Activated T-helper 2 cell treated with anti-CD3 and anti-CD28 coated beads, Interferon-gamma antibody, Interleukin-2, Interleukin-4, amounts not matched to agents 10 μg/mL and 5 μg/mL and 100 μg/mL, durations not matched to agents 14 hours and 24 hours and 36 hours (primary cell): ENCODE data around the gene HTT. TPM values are rescaled to one million over a fixed set of nuclear protein-coding genes. Genes with fewer than 3 reads are reported as not detected.
A peak's percentile ranks its signal among the peaks of the same experiment; 100 is the strongest.

ENCODE experiments used
- DNase-seq: peaks from one replicate; pipeline ENCODE4 v3.0.0; 2021; ENCODE audit warnings: low spot score
- H3K27ac Mint-ChIP-seq: one replicate; pipeline ENCODE4 v1.8.0; 2021; ENCODE audit warnings: mixed read lengths
- H3K27me3 Mint-ChIP-seq: one replicate; pipeline ENCODE4 v1.8.0; 2021; ENCODE audit warnings: low read depth, mixed read lengths
- H3K36me3 Mint-ChIP-seq: one replicate; pipeline ENCODE4 v1.8.0; 2021; ENCODE audit warnings: low read depth, mixed read lengths
- H3K4me1 Mint-ChIP-seq: one replicate; pipeline ENCODE4 v1.8.0; 2021; ENCODE audit warnings: low read depth, mixed read lengths
- H3K4me3 Mint-ChIP-seq: one replicate; pipeline ENCODE4 v1.8.0; 2021; ENCODE audit warnings: low read depth, mild to moderate bottlenecking, moderate library complexity, mixed read lengths
- H3K9me3 Mint-ChIP-seq: one replicate; pipeline ENCODE4 v1.8.0; 2021; ENCODE audit warnings: mixed read lengths
- intact Hi-C: fragments of 100-400 bp; cut with micrococcal nuclease; formaldehyde crosslinking; loops from one replicate; pipeline ENCODE4 v1.15.1; 2023
- total RNA-seq: library from RNA; stranded (reverse); gene quantifications from 2 replicates; pipeline ENCODE4 v1.2.3, GENCODE V29; 2022

The HTT gene
- total RNA-seq, 1 donor from 2014 or later, result 65.3 TPM

DNA sequence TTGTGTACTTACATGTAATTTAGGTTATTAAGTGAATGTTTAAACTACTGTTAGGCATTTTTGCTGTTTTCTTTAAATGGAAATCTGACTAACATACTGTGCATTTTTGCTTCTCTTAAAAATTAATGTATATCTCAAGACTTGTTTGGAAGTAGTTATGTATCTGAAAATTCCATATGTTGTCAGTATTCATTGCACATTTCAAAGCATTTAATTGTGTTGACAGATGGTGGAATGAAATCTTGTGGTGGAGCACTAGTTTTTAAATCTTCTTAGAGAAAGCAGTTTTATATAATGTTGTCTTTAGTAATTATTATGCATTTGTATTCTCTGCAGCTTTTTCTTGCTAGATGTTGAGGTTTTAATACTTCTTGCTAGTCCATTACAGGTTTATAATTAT is 102.9 kb downstream of the HTT start:
- no peak overlapping the region for H3K27ac Mint-ChIP-seq
- intact Hi-C loops, result no loop called here
- DNase-seq, result no peak
- no peaks in the 10 kb centered on the region for H3K27me3 Mint-ChIP-seq
- H3K4me3 Mint-ChIP-seq, result no peak overlapping the region
- H3K9me3 Mint-ChIP-seq, result no peaks in the 10 kb centered on the region
- peaks cover 47% of the 10 kb centered on the region for H3K36me3 Mint-ChIP-seq
- H3K4me1 Mint-ChIP-seq, result peaks cover 4% of the 10 kb centered on the region

DNA sequence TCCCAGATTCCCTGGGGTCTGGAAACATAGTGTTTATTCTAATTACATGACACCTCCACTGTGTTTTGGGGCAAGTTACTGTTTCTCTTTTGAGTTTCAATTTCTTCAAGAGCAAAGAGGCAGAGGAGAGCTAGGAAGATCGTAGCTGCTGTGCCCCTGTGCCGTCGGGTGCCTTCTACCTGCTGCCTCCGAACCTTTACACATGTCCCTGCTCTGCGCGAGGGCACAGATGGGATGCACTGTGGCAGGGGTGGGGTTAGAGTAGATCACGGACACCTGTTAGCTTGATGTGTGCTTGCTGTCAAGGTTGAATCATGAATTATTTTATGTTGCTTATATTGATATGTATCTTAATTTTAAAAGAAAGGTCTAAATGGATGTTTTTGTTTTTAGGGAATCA is 103.4 kb downstream of the HTT start:
- intact Hi-C loops, result no loop called here
- no peak overlapping the region for H3K27ac Mint-ChIP-seq
- H3K9me3 Mint-ChIP-seq, result no peaks in the 10 kb centered on the region
- DNase-seq, result no peak
- H3K27me3 Mint-ChIP-seq, result no peaks in the 10 kb centered on the region
- H3K4me1 Mint-ChIP-seq, result peaks cover 4% of the 10 kb centered on the region
- peaks cover 47% of the 10 kb centered on the region for H3K36me3 Mint-ChIP-seq
- H3K4me3 Mint-ChIP-seq, result no peak overlapping the region

DNA sequence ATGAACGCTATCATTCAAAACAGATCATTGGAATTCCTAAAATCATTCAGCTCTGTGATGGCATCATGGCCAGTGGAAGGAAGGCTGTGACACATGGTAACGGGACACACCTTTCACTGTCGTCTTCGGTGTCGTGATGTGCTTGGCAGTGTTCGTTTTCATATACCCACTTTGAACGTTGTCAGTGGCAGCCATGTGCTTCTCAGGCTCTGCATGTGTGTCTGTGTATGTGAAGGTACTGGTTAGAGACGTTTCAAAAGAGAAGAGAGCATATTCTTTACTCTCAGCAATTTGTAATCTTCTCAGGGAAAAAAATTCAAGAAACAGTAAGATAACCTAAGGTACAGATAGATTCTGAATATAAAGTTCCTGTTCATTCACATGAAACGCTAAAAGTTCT is 103.9 kb downstream of the HTT start:
- intact Hi-C loops, result no loop called here
- no peak overlapping the region for H3K27ac Mint-ChIP-seq
- H3K4me1 Mint-ChIP-seq, result peaks cover 4% of the 10 kb centered on the region
- H3K4me3 Mint-ChIP-seq, result no peak overlapping the region
- no peaks in the 10 kb centered on the region for H3K9me3 Mint-ChIP-seq
- no peak for DNase-seq
- no peaks in the 10 kb centered on the region for H3K27me3 Mint-ChIP-seq
- peaks cover 44% of the 10 kb centered on the region for H3K36me3 Mint-ChIP-seq

DNA sequence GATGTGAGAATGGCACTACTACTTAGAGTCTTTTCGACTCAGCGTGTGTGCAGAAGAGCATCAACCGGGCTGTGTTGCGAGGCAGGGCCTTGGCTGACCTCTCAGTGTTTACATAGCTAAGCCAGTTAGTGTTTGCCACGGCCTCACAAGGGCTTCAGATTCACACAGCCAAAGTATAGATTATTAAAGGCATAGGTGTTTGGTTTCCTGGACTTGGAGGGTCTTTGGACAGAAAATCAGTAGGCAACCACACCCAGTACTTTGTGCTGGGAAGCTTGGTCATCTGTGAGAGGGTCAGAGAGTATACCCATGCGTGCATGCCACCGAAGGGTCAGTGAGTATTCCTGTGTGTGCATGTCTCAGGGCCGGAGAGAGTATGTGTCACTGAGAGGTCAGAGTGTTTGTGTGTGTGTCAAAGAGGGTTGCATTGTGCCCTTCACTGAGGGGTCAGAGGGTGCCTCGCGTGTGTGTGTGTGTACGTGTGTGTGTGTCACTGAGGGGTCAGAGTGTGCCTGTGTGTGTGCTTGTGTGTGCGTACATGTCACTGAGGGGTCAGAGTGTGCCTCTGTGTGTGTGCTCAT is 104.7 kb downstream of the HTT start:
- Mint-ChIP-seq H3K4me3 (no peak overlapping the region), H3K4me1 (peaks cover 4% of the 10 kb centered on the region), H3K36me3 (peaks cover 52% of the 10 kb centered on the region), H3K27ac (peak overlapping the region; percentile 15), H3K27me3 (no peaks in the 10 kb centered on the region), H3K9me3 (no peaks in the 10 kb centered on the region)
- no peak for DNase-seq
- intact Hi-C loops, result no loop called here

DNA sequence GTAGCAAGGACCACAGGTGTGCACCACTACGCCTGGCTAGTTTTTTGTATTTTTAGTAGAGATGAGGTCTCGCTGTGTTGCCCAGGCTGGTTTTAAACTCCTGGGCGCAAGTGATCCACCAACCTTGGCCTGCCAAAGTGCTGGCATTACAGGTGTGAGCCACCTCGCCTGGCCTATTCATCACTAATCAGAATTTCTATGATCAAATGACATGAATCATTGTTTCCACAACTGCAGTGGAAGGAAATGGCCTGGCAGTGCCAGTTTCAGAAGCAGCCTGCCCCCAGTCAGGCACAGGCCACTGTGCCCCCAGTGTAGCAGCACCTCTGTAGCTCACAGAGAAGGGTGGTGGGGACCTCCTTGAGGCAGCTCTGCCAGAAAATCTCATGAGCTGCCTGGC is 108.5 kb downstream of the HTT start:
- Mint-ChIP-seq H3K4me1 (peaks cover 4% of the 10 kb centered on the region), H3K27me3 (no peaks in the 10 kb centered on the region), H3K9me3 (no peaks in the 10 kb centered on the region), H3K36me3 (peaks cover 63% of the 10 kb centered on the region), H3K27ac (no peak overlapping the region), H3K4me3 (no peak overlapping the region)
- DNase-seq, result no peak
- intact Hi-C loops, result no loop called here

DNA sequence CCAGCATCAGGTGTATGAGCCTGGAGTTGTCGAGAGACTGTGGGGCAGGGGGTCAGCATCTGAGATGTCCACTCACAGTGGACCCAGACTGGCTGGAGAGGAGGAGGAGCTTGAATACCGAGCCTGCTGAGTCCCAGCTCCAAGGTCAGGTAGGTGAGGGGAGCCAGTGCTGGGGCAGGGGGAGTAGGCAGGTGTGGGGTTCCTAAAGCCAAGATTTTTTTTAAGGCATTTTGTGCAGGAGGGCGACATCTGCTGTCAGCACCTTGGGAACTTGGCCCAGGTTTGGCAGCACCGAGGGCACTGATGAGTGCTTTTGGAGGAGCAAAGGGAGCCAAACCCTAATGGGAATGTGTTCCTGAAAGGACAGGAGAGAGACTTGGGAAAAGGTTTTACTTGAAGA is 110.2 kb downstream of the HTT start:
- H3K36me3 Mint-ChIP-seq, result peaks cover 60% of the 10 kb centered on the region
- H3K4me3 Mint-ChIP-seq, result no peak overlapping the region
- peaks cover 6% of the 10 kb centered on the region for H3K4me1 Mint-ChIP-seq

DNA sequence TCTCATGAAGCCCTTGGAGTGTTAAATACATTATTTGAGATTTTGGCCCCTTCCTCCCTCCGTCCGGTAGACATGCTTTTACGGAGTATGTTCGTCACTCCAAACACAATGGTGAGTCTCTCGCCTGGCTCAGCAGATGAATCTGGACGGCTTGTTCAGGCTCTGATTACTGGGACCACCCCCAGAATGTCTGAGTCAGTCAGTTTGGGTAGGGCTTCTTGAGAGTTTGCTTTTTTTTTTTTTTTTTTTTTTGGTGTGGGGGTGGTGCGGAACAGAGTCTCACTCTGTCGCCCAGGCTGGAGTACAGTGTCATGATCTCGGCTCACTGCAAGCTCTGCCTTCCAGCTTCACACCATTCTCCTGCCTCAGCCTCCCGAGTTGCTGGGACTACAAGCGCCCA is 112.1 kb downstream of the HTT start:
- peaks cover 6% of the 10 kb centered on the region for H3K4me1 Mint-ChIP-seq
- H3K27me3 Mint-ChIP-seq, result no peaks in the 10 kb centered on the region
- H3K36me3 Mint-ChIP-seq, result peaks cover 59% of the 10 kb centered on the region
- DNase-seq, result no peak
- no peaks in the 10 kb centered on the region for H3K9me3 Mint-ChIP-seq
- H3K4me3 Mint-ChIP-seq, result no peak overlapping the region
- no peak overlapping the region for H3K27ac Mint-ChIP-seq
- intact Hi-C loops, result no loop called here

More for the DNA sequence above, 110.2 kb downstream of the HTT start:
- DNase-seq, result no peak
- no peaks in the 10 kb centered on the region for H3K9me3 Mint-ChIP-seq
- no peak overlapping the region for H3K27ac Mint-ChIP-seq
- H3K27me3 Mint-ChIP-seq, result no peaks in the 10 kb centered on the region
- intact Hi-C loops, result no loop called here

DNA sequence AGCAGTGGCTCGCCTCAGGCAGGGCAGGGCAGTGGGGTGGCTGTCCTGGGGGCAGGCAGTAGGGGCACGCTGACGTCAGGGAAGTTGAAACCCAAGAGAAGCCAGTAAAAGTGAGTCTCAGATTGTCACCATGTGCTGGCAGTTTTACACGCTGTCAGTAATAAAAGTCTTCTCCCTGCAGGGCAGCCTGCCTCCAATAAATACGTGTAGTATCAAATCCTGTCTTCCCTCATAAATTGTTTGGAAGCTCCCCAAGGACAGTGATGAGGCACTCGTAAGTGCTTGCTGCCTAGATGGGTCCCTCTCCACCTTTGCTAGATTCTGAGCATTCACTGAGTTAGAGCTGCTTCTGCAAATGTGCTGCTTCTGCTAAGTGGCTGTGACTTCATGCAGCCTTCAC is 113.6 kb downstream of the HTT start:
- intact Hi-C loops, result no loop called here
- Mint-ChIP-seq H3K27ac (peak overlapping the region; percentile 22), H3K27me3 (no peaks in the 10 kb centered on the region), H3K4me1 (peaks cover 15% of the 10 kb centered on the region), H3K4me3 (no peak overlapping the region), H3K36me3 (peaks cover 51% of the 10 kb centered on the region), H3K9me3 (no peaks in the 10 kb centered on the region)
- no peak for DNase-seq

DNA sequence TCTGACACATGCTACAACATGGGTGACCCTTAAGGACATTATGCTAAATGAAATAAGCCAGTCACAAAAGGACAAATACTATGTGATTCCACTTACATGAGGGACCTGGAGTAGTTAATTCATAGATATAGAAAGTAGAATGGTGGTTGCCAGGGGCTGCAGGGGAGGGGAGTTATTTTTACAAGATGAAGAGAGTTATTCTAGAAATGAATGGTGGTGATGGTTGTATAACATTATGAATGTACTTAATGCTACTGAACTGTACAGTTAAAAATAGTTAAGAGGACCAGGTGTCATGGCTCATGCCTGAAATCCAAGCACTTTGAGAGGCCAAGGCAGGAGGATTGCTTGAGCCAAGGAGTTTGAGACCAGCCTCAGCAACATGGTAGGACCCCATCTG is 115.0 kb downstream of the HTT start:
- intact Hi-C loops, result no loop called here
- Mint-ChIP-seq H3K36me3 (peaks cover 43% of the 10 kb centered on the region), H3K27ac (no peak overlapping the region)

DNA sequence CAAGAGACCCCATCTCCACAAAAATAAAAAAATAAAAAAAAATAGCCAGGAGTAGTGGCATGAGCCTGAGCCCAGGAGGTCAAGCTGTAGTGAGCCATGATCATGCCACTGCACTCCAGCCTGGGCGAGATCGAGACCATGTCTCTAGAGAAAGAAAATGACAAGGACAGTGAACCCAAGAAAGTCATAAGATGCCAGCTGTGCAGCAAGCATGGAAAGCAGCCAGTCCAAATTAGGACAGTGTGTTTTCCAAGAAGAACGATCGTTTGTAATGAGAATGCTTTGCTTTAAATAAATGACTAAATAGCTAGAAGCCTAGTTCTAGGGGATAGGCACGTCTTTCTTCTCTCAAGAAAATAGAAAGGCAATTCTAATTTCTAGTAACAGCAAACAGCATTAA is 116.1 kb downstream of the HTT start:
- intact Hi-C loops, result no loop called here
- peaks cover 24% of the 10 kb centered on the region for H3K4me1 Mint-ChIP-seq
- no peaks in the 10 kb centered on the region for H3K9me3 Mint-ChIP-seq
- no peak for DNase-seq
- no peak overlapping the region for H3K27ac Mint-ChIP-seq
- no peak overlapping the region for H3K4me3 Mint-ChIP-seq
- peaks cover 39% of the 10 kb centered on the region for H3K36me3 Mint-ChIP-seq
- no peaks in the 10 kb centered on the region for H3K27me3 Mint-ChIP-seq

More for the DNA sequence above, 115.0 kb downstream of the HTT start:
- no peak for DNase-seq
- Mint-ChIP-seq H3K9me3 (no peaks in the 10 kb centered on the region), H3K4me1 (peaks cover 21% of the 10 kb centered on the region), H3K27me3 (no peaks in the 10 kb centered on the region), H3K4me3 (no peak overlapping the region)

DNA sequence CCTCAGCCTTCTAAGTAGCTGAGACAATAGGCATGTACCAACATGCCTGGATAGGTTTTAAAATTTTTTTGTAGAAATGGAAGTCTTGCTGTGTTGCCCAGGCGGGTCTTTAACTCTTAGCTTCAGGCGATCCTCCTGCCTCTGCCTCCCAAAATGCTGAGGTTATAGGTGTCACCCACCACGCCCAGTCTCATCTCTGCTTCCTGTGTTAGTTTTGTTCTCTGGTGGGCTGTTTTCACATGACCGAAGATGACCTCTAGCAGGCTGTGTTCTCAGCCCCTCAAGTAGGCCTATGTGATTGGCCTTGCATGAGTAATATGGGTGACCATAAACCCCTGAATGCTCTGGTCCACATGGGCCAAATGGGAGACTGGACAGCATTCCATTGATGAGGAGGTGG is 117.7 kb downstream of the HTT start:
- Mint-ChIP-seq H3K27me3 (no peaks in the 10 kb centered on the region), H3K36me3 (peaks cover 44% of the 10 kb centered on the region), H3K4me3 (no peak overlapping the region), H3K27ac (no peak overlapping the region), H3K9me3 (no peaks in the 10 kb centered on the region), H3K4me1 (peaks cover 37% of the 10 kb centered on the region)
- intact Hi-C loops, result no loop called here
- no peak for DNase-seq

DNA sequence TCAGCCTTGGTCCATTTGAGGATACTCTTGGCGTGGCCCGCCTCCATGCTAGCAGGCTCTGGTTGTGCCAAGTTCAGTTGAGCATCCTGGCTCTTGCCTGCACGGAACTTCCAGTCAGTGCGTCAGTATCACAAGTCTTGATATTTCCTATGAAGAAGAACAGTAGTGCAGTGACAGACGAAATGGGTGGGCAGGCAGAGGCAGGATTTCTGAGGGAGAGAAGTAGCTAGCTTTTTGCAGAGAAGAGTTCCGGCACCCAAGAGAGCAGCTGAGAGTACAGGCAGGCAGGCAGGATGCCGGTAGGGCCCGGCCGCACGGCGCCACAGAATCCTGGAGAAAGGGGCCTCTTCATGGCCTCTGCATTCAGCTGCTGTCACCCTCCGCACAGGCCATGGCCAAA is 118.3 kb downstream of the HTT start:
- peak overlapping the region; percentile 41 for H3K27ac Mint-ChIP-seq
- H3K9me3 Mint-ChIP-seq, result no peaks in the 10 kb centered on the region
- H3K4me3 Mint-ChIP-seq, result no peak overlapping the region
- DNase-seq, result no peak
- H3K27me3 Mint-ChIP-seq, result no peaks in the 10 kb centered on the region
- H3K36me3 Mint-ChIP-seq, result peaks cover 42% of the 10 kb centered on the region
- peaks cover 44% of the 10 kb centered on the region for H3K4me1 Mint-ChIP-seq
- intact Hi-C loops, result no loop called here

DNA sequence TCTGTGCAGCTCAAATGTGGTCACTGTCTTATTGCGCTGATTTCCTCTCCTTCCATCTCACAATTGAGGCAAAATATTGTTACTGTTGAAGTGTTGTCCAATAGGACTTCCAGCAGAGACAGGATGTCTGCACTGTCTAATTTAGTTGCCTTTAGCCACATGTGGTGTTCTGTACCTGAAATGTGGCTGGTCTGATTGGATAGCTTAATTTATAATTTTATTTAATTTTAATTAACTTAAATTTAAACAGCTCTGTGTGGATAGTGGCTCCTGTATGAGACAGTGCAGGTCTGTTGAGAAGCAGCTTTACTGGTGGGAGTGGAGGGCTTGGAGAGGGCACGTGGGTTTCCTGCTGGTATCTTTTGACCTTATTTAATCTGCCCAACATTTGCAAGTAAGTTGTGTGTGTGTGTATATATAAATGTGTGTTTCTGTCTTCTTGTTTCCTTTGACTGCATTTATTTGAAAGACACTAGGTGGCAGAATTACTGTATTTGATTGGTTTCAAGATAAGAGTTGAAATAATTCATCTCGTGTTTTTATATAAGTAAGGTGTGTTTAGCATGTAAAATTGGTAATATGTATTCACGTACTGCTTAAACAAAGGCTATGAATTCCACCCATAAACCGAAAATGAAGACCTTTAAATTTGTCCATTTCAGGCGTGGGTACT is 119.2 kb downstream of the HTT start:
- Mint-ChIP-seq H3K27me3 (no peaks in the 10 kb centered on the region), H3K27ac (peak overlapping the region; percentile 15), H3K9me3 (no peaks in the 10 kb centered on the region), H3K36me3 (peaks cover 35% of the 10 kb centered on the region), H3K4me1 (peaks cover 44% of the 10 kb centered on the region), H3K4me3 (no peak overlapping the region)
- DNase-seq, result no peak
- intact Hi-C loops, result no loop called here
